Measurements from ENCODE around the gene UPK3BL1.
"Not testable (repeated sequence)": the region's sequence is repeated elsewhere in the genome, so short reads cannot be mapped to it uniquely, and the experiment has no call there.

Gene UPK3BL1

GRCh38 chr7:102593637-102594334 lies 48.8 kb downstream of the UPK3BL1 start:
- not testable (repeated sequence) for H3K27ac ChIP-seq (ENCODE audit: low read depth, low read length); H3K9ac ChIP-seq (ENCODE audit: low read length); H3K36me3 ChIP-seq (ENCODE audit: control insufficient read depth, insufficient read depth, low read length); H3K4me1 ChIP-seq (ENCODE audit: control insufficient read depth, insufficient read depth, low read length); H3K4me3 ChIP-seq (ENCODE audit: low read length); H3K27me3 ChIP-seq (ENCODE audit: control insufficient read depth, insufficient read depth, low read length)

GRCh38 chr7:102592477-102593019 lies 50.0 kb downstream of the UPK3BL1 start:
- H3K4me1 ChIP-seq (ENCODE audit: control insufficient read depth, insufficient read depth, low read length); H3K9ac ChIP-seq (ENCODE audit: low read length); H3K27me3 ChIP-seq (ENCODE audit: control insufficient read depth, insufficient read depth, low read length); H3K27ac ChIP-seq (ENCODE audit: low read depth, low read length); H3K4me3 ChIP-seq (ENCODE audit: low read length); H3K36me3 ChIP-seq (ENCODE audit: control insufficient read depth, insufficient read depth, low read length): not testable (repeated sequence)

- not testable (repeated sequence) for H3K4me3 ChIP-seq (ENCODE audit: low read length)
These were observed 52.7 kb downstream of the UPK3BL1 start for GRCh38 chr7:102589857-102590256.

More at GRCh38 chr7:102589857-102590256, 52.7 kb downstream of the UPK3BL1 start:
- not testable (repeated sequence) for H3K27ac ChIP-seq (ENCODE audit: low read depth, low read length); H3K9ac ChIP-seq (ENCODE audit: low read length); H3K4me1 ChIP-seq (ENCODE audit: control insufficient read depth, insufficient read depth, low read length); H3K27me3 ChIP-seq (ENCODE audit: control insufficient read depth, insufficient read depth, low read length); H3K36me3 ChIP-seq (ENCODE audit: control insufficient read depth, insufficient read depth, low read length)
